HepG2 (cell line): ENCODE data around the gene WBP1. TPM values are rescaled to one million over a fixed set of nuclear protein-coding genes. Genes with fewer than 3 reads are reported as not detected.

Experiments used
- CEBPB ChIP-seq: IDR thresholded peaks from 2 replicates; pipeline ENCODE4 v1.6.1; 2011; ENCODE audit warnings: low read depth, low read length, improper control_type of control experiment, borderline replicate concordance
- FLYWCH1 ChIP-seq: sonication (generic); formaldehyde crosslinking; IDR thresholded peaks from 2 replicates; pipeline ENCODE4 v1.8.1; 2023; ENCODE audit warnings: mild to moderate bottlenecking, missing genetic modification reagents
- FOXJ3 ChIP-seq: sonication (generic); formaldehyde crosslinking; IDR thresholded peaks from 2 replicates; pipeline ENCODE4 v1.4.0; 2020; ENCODE audit warnings: missing genetic modification reagents, mild to moderate bottlenecking, borderline replicate concordance
- HOXA5 ChIP-seq: sonication (generic); formaldehyde crosslinking; IDR thresholded peaks from 2 replicates; pipeline ENCODE4 v1.4.0; 2020; ENCODE audit warnings: missing genetic modification reagents
- KDM3A ChIP-seq: IDR thresholded peaks from 2 replicates; pipeline ENCODE4 v1.6.1; 2018; ENCODE audit warnings: low read depth, missing compliant biosample characterization
- NR2C2 ChIP-seq: sonication (generic); formaldehyde crosslinking; IDR thresholded peaks from 2 replicates; pipeline ENCODE4 v1.4.0; 2020; ENCODE audit warnings: missing genetic modification reagents, mild to moderate bottlenecking, moderate library complexity, borderline replicate concordance
- SPEN ChIP-seq: sonication (generic); formaldehyde crosslinking; IDR thresholded peaks from 2 replicates; pipeline ENCODE4 v1.5.1; 2020; ENCODE audit warnings: low read depth, mild to moderate bottlenecking, missing genetic modification reagents
- TCF7 ChIP-seq: sonication (generic); IDR thresholded peaks from 2 replicates; pipeline ENCODE4 v1.6.1; 2016; ENCODE audit warnings: antibody characterized with exemption, low read depth
- ZBTB2 ChIP-seq: sonication (generic); formaldehyde crosslinking; IDR thresholded peaks from 2 replicates; pipeline ENCODE4 v1.8.0; 2022; ENCODE audit warnings: low read depth, missing genetic modification reagents
- ZNF10 ChIP-seq: sonication (generic); formaldehyde crosslinking; IDR thresholded peaks from 2 replicates; pipeline ENCODE4 v1.4.0; 2020; ENCODE audit warnings: mild to moderate bottlenecking, low read depth, missing genetic modification reagents, borderline replicate concordance
- ZNF230 ChIP-seq: sonication (generic); formaldehyde crosslinking; IDR thresholded peaks from 2 replicates; pipeline ENCODE4 v1.4.0; 2020; ENCODE audit warnings: mild to moderate bottlenecking, missing genetic modification reagents
- ZNF318 ChIP-seq: sonication (generic); formaldehyde crosslinking; IDR thresholded peaks from 2 replicates; pipeline ENCODE4 v1.4.0; 2020; ENCODE audit warnings: mild to moderate bottlenecking, missing genetic modification reagents
- ZNF329 ChIP-seq: sonication (generic); formaldehyde crosslinking; IDR thresholded peaks from 2 replicates; pipeline ENCODE4 v1.9.0; 2021; ENCODE audit warnings: low read depth, mild to moderate bottlenecking, missing genetic modification reagents
- ZNF333 ChIP-seq: sonication (generic); formaldehyde crosslinking; IDR thresholded peaks from 2 replicates; pipeline ENCODE4 v1.4.0; 2020; ENCODE audit warnings: mild to moderate bottlenecking, missing genetic modification reagents, borderline replicate concordance
- ZNF383 ChIP-seq: sonication (generic); formaldehyde crosslinking; IDR thresholded peaks from 2 replicates; pipeline ENCODE4 v1.4.0; 2020; ENCODE audit warnings: missing genetic modification reagents, mild to moderate bottlenecking, borderline replicate concordance
- ZNF431 ChIP-seq: sonication (generic); formaldehyde crosslinking; IDR thresholded peaks from 2 replicates; pipeline ENCODE4 v1.9.0; 2022; ENCODE audit warnings: missing genetic modification reagents, low read depth, mild to moderate bottlenecking, borderline replicate concordance
- ZNF550 ChIP-seq: sonication (generic); formaldehyde crosslinking; IDR thresholded peaks from 2 replicates; pipeline ENCODE4 v1.4.0; 2020; ENCODE audit warnings: mild to moderate bottlenecking, missing genetic modification reagents, borderline replicate concordance
- polyA plus RNA-seq, 8 experiments: library from polyadenylated mRNA; depleted of rRNA in 3 of 8; stranded (reverse) in 7 of 8; unstranded in 1 of 8; fragments of >200 nt; fragmentation: Illumina TruSeq in 4 of 8; extraction: Trizol in 4 of 8; gene quantifications; 2 replicates each; pipeline versions ENCODE4 v1.2.1 to v1.2.3, GENCODE V29; 2011 to 2016; ENCODE audit warnings: low read depth in 4 of 8, missing spikeins in 1 of 8, mixed read lengths in 1 of 8; ENCODE audit not compliant: insufficient read depth in 1 of 8
- total RNA-seq, 5 experiments: library from RNA; depleted of rRNA; stranded (reverse); fragments of >200 nt; fragmentation: Illumina TruSeq; extraction: Trizol; gene quantifications; 2 replicates each; pipeline ENCODE4 v1.2.3, GENCODE V29; 2016; ENCODE audit warnings: low read depth in 1 of 5
- TF ChIP-seq, protein P1 (sequence below): IDR thresholded peaks from 2 replicates; pipeline ENCODE4 v1.6.1; 2016; ENCODE audit warnings: missing genetic modification reagents, missing compliant biosample characterization

The WBP1 gene
- total and polyA plus RNA-seq, 2 of the 13 experiments (the other 11 are each of a cell fraction or from before 2014, with no cell fraction given) = 38.8 to 85.7 TPM

GRCh38 chr2:74441690-74442482 is 16.4 kb upstream of the WBP1 start, which contains the start of gene RTKN (continued):
- peak; percentile 52; the same call in 1 of the 2 replicates for TF ChIP-seq ZNF318 (CRISPR knock-in tag)
- TF ChIP-seq, protein P1, sequence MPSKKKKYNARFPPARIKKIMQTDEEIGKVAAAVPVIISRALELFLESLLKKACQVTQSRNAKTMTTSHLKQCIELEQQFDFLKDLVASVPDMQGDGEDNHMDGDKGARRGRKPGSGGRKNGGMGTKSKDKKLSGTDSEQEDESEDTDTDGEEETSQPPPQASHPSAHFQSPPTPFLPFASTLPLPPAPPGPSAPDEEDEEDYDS (CRISPR knock-in tag) = peak; percentile 99
- no peak; the same call in 1 of the 2 replicates for TF ChIP-seq KDM3A (CRISPR knock-in tag)
- 0 out of 2 replicates have a peak, but pooled peaks have one; percentile 83 for TF ChIP-seq HOXA5 (CRISPR knock-in tag)
- TF ChIP-seq FOXJ3 (CRISPR knock-in tag) = 0 out of 2 replicates have a peak, but pooled peaks have one; percentile 52
- no peak for TF ChIP-seq ZNF10 (CRISPR knock-in tag)
- 0 out of 2 replicates have a peak, but pooled peaks have one; percentile 83 for TF ChIP-seq ZNF550 (CRISPR knock-in tag)
- TF ChIP-seq ZNF383 (CRISPR knock-in tag) = peak; percentile 17; the same call in 1 of the 2 replicates
- no peak; the same call in 1 of the 2 replicates for TF ChIP-seq TCF7
- TF ChIP-seq FLYWCH1 (CRISPR knock-in tag) = no peak
- TF ChIP-seq ZNF431 (CRISPR knock-in tag) = peak; percentile 89; the same call in 1 of the 2 replicates
- TF ChIP-seq CEBPB = peak; percentile 24; the same call in 1 of the 2 replicates
- 0 out of 2 replicates have a peak, but pooled peaks have one; percentile 40 for TF ChIP-seq ZBTB2 (CRISPR knock-in tag)
- TF ChIP-seq SPEN = peak; percentile 79
- TF ChIP-seq NR2C2 = no peak; the same call in none of the 2 replicates
- peak; percentile 90 for TF ChIP-seq ZNF230 (CRISPR knock-in tag)
- no peak; the same call in none of the 2 replicates for TF ChIP-seq ZNF333
- TF ChIP-seq ZNF329 (CRISPR knock-in tag) = peak; percentile 46; the same call in 1 of the 2 replicates
